GM18526 (cell line): Measurements from ENCODE around the gene CARD14.

Experiments used
- POLR2A ChIP-seq: IDR thresholded peaks from 3 replicates; pipeline ENCODE4 v1.6.1; 2011; ENCODE audit not compliant: insufficient read length; ENCODE audit errors: extremely low read depth

Gene CARD14

DNA sequence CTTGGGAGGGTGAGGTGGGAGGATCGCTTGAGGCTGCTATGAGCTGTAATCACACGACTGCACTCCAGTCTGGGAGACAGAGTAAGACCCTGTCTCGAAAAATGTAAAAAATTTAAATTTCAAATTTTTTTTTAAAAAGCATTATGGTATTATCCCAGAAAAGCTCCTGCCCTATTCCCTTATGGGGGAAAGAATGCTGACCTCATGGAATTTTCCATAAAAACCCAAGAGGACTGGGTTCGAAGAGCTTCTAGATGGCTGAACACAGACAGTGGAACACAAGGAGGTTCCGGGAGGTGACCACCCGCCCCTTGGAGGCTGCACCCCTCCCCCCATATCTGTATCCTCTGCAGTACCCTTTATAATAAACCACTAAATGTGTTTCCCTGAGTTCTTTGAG is 26.9 kb upstream of the CARD14 start:
- TF ChIP-seq POLR2A = no peak

DNA sequence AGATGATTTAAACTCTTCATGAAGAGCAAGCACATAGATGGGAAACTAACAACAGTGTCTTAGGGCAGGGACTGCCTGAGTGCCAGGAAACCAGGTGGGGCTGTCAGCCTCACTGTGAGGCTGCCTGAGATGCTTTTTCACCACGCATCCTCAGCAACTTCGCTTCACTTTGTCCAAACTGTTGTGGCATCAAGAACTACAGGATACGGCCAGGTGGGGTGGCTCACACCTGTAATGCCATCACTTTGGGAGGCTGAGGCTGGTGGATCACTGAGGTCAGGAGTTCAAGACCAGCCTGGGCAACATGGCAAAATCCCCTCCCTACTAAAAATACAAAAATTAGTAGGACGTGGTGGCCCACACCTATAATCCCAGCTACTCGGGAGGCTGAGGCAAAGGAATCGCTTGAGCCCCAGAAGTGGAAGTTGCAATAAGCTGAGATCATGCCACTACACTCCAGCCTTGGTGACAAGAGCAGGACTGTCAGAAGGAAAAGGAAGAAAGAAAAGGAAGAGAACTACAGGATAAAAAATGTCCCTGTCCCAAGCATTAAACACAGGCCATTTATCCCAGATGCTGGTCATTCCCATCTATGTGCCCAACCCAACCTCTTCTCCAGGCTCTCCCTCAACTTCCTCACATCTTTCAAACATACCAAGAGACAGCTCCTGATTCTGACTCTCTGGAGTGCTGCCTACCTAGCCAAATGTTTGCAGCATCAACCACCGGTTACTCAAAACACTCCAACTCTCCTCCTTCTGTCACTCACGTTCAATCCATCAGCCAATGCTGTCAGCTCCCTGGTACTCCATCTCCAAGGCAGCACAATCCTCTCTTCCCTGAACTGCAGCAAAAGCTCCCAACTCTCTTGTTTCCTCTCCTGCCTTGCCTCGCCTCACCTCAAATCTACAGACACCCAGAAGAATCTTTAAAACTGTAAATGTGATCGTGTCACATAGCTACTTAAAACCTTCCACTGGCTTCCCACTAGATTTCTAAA is 24.5 kb upstream of the CARD14 start:
- TF ChIP-seq POLR2A = no peak

DNA sequence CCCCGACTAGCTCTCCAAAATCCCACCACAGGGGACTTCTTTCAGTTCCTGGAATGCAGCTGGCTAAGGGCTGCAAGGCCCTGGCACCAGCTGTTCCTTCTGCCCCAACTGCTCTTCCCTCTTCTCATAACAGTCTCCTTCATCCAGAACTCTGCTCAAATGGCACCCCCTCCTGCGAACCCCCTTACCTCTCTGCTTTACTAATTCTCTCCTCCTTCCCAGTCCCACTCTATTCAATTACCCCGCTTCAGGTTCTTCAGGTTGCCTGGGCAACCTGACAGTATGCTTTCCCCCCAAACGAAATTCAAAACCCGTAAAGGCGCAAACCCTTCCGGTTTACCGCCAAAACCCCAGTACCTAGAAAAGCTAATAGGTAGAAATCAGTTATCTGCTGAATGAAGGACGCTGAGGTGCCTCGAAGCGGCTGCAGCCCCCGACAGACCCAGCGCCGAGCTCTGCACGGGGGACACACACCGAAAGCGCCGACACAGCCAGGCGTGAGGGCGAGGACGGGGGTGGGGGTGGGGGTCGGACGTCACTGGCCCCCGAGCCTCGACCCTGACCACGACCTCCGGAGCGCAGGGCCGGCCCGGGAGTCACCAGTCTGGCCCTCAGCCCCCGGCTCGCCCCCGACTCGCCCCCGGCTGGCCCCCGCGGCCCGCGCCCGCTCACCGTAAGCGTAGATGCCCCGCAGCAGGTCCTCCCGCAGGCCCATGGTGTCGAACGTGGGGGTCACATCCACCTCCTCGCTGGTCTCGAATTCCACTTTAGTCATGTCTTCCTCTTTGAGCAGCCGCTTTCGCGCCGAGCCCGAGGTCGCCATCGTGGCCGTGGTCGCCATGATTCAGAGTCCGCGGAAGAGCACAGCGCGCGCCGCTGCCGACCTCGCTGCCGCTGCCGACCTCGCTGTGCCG is 23.5 kb upstream of the CARD14 start:
- TF ChIP-seq POLR2A = no peak

DNA sequence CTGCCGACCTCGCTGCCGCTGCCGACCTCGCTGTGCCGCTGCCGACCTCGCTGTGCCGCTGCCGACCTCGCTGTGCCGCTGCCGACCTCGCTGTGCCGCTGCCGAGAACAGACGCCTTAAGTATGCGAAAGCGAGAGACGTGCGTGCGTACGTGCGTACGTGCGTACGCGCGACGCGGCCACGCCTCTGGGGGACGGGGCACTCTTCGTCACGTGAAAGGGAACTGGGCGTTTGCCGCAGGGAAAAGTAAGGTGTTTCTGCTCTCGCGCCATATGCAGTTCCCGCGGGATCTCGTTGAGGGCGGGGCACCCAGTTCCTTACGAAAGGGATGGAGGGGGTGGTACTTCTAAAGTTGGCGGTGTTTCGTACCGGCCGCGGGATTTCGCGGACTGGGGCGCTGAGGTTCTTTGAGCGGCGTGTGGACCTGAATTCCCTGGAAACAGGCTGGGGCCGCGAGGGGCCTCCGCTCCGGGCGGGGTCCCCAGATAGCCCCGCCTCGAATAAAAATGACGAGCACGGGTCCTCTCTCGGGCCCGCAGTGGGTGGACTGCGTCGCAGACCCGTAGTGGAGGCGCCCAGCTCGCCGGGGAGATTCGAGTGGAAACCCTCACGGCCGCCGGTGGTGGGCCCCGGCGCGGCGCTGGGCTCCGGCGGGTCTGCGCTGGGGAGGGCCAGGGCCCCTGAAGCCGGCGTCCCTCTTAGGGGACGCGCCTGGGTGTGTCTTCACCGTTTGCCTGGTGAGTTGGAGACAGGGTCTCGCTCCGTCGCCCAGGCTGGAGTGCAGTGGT is 22.6 kb upstream of the CARD14 start, which contains the start of gene EIF4A3:
TSS of gene EIF4A3 (minus strand) at position 94 of the 788 bp plus-strand sequence. CDS start 167 bp downstream, outside the sequence.
- TF ChIP-seq POLR2A = peak; percentile 97

DNA sequence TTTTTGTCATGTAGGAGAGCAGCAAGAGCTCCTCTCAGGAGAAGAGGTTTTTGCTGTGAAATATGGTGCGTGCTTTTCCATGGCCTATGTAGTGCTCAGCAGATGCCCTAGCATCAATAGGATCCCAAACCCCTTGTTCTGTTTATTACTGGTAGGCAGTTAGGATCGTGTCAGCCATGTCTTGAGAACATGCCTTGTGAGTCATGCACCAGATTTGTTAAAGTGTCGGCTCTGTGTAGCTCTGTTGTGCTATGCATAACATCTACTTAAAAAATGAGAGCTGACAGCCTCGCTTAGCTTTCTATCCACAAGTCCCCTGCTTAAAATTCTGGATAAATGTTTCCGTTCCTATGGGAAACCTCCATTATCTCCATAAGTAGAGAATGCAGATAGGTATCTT is 18.5 kb upstream of the CARD14 start:
- no peak for TF ChIP-seq POLR2A

DNA sequence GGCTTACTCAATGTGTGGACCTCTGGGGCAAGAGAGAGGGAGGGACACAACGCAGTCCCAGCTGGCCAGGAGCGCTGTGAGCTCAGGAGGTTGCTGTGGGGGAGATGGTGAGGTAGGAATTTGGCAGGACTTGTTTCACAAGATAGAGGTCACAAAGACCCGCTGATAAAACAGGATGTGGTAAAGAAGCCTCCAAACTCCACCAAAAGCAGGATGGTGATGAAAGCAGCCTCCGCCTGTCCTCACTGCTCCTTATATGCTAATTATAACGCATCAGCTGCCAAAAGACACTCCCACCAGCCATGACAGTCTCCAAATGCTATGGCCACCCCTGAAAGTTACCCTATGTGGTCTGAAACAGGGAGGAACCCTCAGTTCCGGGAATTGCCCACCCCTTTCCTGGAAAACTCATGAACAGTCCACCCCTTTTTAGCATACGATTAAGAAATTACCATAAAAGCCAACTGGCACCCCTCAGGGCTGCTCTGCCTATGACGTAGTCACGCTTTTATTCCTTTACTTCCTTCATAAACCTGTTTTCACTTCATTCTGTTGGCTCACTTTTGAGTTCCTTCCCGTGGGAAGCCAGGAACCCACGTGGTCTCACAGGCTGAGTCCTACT is 17.6 kb upstream of the CARD14 start:
- no peak for TF ChIP-seq POLR2A

DNA sequence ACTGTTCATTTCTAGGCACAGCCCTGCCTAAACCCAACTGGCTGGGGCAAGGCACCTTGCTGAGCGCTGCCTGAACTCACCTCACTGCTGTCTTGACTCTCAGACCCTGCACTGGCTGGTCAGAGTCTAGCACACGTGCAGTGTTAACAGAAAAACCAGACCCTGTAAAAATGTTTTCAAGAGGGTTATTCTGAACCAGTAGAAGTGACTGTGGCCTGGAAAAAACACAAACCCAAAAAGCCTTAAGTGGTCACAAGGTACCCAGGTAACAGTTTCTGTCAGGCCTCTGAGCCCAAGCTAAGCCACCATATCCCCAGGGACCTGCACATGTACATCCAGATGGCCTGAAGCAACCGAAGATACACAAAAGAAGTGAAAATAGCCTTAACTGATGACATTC is 16.8 kb upstream of the CARD14 start:
- TF ChIP-seq POLR2A = no peak

DNA sequence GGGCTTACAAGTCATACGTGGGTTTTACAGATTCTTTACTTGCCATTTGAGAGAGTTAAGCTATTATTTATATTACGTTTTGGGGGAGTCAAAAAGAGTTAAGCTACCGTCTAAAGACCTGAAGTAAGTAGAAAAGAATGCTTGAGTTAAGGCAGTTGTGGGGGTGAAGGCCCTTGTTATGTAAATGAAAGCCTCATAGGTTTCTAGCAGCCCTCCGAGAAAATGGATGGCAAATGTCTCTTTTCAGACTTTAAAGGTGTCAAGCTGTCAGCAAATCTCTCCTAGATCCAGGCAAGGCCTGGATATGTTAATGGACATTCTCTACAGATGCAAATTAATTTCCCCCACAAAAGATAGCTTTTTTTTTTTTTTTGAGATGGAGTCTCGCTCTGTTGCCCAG is 15.7 kb upstream of the CARD14 start:
- TF ChIP-seq POLR2A = no peak

DNA sequence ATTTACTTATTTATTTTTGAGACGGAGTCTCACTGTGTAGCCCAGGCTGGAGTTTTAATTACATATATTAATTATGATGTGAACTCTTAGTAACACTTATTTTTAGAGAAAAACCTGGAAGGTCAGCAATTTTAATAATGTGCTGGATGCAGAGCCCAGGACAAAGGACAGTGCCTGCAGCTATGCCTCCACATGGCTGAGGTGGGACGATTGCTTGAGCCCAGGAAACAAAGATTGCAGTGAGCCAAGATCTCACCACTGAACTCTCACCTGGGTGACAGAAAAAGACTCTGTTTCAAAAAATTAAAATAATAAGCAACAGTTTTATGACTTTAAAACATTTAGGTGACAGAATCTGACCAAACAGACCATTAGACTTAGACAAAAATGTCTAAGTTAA is 11.0 kb upstream of the CARD14 start:
- TF ChIP-seq POLR2A = no peak

DNA sequence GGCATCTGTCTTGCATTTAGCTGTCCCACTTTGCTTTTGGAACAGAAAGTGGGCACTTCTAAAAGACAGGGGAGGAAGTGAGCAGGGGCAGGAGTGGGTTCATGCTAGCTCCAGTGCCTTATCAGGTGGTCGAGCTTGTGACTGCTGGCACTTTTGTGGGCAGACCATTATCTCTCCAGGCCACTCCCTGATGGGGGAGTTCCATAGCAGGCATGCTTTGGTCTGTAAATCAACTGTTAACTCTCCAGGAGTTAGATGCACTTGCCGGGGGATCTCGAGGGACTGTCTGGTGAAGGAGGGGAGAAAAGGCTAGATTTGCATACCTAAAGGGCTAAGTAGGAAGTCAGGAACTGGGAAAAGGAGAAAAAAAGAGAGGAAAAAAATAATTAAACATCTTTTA is 9.3 kb upstream of the CARD14 start:
- no peak for TF ChIP-seq POLR2A

DNA sequence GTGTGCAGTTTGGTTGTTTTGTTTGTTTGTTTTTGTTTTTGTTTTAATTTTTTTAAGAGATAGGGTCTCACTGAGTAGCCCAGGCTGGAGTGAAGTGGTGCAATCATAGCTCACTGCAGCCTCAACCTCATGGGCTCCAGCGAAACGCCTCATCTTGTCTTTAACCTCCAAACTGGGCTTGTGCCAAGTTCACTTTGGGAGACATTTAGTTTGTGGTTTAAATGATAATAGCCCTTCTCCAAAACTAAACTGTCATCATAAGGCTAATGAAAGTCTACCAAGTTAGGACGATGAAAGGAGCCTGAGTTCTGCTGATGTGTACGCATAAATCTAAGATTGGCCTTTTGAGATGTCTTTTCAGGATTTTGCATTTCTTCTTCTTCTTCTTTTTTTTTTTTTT is 6.5 kb upstream of the CARD14 start:
- TF ChIP-seq POLR2A = no peak

DNA sequence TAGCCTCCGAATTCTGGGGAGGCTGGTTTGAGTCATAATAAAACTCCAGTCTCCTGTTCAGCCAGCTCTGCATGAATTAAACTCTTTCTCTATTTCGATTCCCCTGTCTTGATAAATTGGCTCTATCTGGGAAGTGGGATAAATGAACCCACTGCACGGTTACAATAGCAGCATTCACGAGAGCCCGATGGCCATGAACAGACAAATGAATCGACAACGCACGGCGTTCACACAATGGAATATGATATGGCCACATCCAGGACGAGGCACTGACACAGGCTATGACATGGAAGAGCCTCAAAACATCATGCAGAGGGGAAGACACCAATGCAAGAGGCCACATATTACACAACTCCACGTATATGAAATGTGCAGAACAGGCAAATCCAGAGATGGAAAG is 5.6 kb upstream of the CARD14 start:
- TF ChIP-seq POLR2A = no peak

DNA sequence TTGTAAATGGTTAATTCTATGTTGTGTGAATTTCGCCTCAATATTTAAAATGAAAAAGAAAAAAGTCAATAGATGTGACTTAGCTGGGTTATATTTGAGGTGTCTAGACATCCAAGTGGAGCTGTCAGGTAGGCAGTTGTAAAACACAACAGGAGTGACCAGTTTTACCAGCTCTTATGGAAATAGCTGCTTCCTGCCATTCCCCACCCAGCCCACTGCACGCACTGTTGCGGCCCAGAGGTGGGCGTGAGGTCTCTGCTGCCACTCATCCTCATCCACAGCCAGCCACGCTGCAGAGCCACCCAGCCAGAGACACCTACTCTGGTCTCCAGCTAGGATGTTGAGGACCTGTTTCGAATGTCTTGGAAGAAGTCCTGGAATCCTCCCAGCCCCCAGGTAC is 3.4 kb upstream of the CARD14 start:
- no peak for TF ChIP-seq POLR2A

DNA sequence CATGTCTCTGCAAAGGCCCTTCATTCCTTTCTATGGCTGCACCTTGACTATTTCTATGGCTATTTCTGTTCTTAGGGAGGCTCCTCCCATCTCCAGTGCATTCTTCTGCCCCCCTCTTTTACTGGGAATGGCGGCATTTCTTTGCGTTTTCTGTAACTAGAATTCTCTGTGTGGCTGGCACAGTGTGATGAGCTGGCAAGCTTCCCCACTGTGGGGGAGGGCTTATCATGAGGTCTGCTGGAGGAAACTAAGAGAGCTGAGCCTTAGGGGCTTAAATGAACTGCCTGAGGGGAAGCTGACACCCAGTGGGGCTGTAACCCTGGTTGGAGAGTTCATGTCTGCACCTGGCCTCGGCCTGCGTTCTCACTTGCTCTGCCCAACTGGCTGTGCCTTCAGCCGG is 1.5 kb upstream of the CARD14 start:
- TF ChIP-seq POLR2A = no peak
